ENCODE measurements around the gene SPX. TPM values are rescaled to one million over a fixed set of nuclear protein-coding genes. Genes with fewer than 3 reads are reported as not detected.

Gene SPX
- total and polyA plus RNA-seq, 2 of the 8 experiments (the other 6 are each of a cell fraction or from before 2014, with no cell fraction given), result 1.2 to 1.3 TPM

DNA sequence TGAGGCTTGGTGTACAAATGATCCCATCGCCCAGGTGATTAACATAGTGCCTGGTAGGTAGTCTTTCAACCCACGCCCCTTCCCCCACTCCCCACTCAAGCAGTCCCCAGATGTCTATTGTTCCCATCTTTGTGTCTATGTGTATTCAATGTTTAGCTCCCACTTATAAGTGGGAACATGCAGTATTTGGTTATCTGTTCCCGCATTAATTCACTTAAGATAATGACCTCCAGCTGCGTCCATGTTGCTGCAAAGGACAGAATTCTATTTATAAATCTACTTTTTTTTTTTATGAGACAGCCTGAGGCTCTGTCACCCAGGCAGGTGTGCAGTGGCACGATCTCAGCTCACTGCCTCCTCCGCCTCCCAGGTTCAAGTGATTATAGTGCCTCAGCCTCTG is 15.7 kb downstream of the SPX start:
- Histone ChIP-seq H3K56ac (replicated peaks; ENCODE audit: insufficient read length, low read depth, low read length) (no peak overlapping the region), H2BK5ac (ENCODE audit: low read depth, low read length) (no peak overlapping the region), H3K4ac (replicated peaks; ENCODE audit: insufficient read length, low read depth, low read length) (no peak overlapping the region), H4K20me1 (replicated peaks in 1 of 2; ENCODE audit: control insufficient read depth in 1 of 2, insufficient read depth in 2 of 2, low read length in 2 of 2) (no peaks in the 10 kb centered on the region), H3K9me3 (ENCODE audit: insufficient read depth in 2 of 2, low read depth in 1 of 2, low read length in 1 of 2) (no peaks in the 10 kb centered on the region), H4K8ac (ENCODE audit: extremely low read depth, insufficient read depth, low read length) (no peak overlapping the region), H2BK120ac (replicated peaks; ENCODE audit: low read depth, low read length) (no peak overlapping the region), H2AFZ (ENCODE audit: low read length) (no peak overlapping the region), H3K79me1 (ENCODE audit: low read depth, low read length) (no peaks in the 10 kb centered on the region; the same call in 1 of the 2 replicates), H2BK20ac (ENCODE audit: low read length) (no peak overlapping the region), H3K9ac (replicated peaks in 1 of 4; ENCODE audit: extremely low read depth in 1 of 4, low read depth in 3 of 4, low read length in 3 of 4) (no peak overlapping the region), H2BK15ac (ENCODE audit: low read length) (no peak overlapping the region), H4K91ac (replicated peaks; ENCODE audit: insufficient read length, low read length) (no peak overlapping the region), H3K36me3 (ENCODE audit: control insufficient read depth in 2 of 4, insufficient read depth in 4 of 4, low read length in 3 of 4) (no peaks in the 10 kb centered on the region), H3K14ac (ENCODE audit: insufficient read length) (no peak overlapping the region), H3K4me1 (replicated peaks in 1 of 4; ENCODE audit: control insufficient read depth in 3 of 4, insufficient read depth in 4 of 4, low read length in 3 of 4) (no peaks in the 10 kb centered on the region), H3K4me2 (ENCODE audit: insufficient read depth in 1 of 2, low read depth in 2 of 2, low read length in 2 of 2) (no peak overlapping the region), H3K18ac (ENCODE audit: extremely low read depth, low read length) (no peak overlapping the region), H3K23me2 (ENCODE audit: low read depth, low read length) (no peaks in the 10 kb centered on the region; the same call in 1 of the 2 replicates), H2BK12ac (ENCODE audit: low read depth, low read length) (no peak overlapping the region), H3K4me3 (ENCODE audit: extremely low read depth in 1 of 4, insufficient read depth in 2 of 4, low read depth in 3 of 4, low read length in 4 of 4) (no peak overlapping the region), H3K23ac (ENCODE audit: insufficient read length) (no peak overlapping the region), H2AK5ac (ENCODE audit: low read depth, low read length) (no peak overlapping the region), H3K79me2 (ENCODE audit: control insufficient read depth in 1 of 2, insufficient read depth in 2 of 2, low read length in 2 of 2) (no peaks in the 10 kb centered on the region), H3K27ac (ENCODE audit: low read depth, low read length) (no peak overlapping the region), H4K5ac (ENCODE audit: insufficient read length, low read depth, low read length) (no peak overlapping the region), H3K27me3 (replicated peaks in 1 of 4; ENCODE audit: control insufficient read depth in 3 of 4, extremely low read depth in 1 of 4, insufficient read depth in 3 of 4, low read length in 3 of 4) (no peaks in the 10 kb centered on the region)
- TF ChIP-seq POU5F1 (IDR thresholded peaks at IDR 0.05; ENCODE audit: low read depth, low read length), result no peak
- TF ChIP-seq HDAC6 (IDR thresholded peaks at IDR 0.05; ENCODE audit: low read depth, low read length), result no peak
- TF ChIP-seq KDM4A (IDR thresholded peaks at IDR 0.05; ENCODE audit: low read depth, low read length, severe bottlenecking), result no peak
- no peak for TF ChIP-seq KDM1A (IDR thresholded peaks at IDR 0.05; ENCODE audit: borderline replicate concordance, low read length)
- no peak for TF ChIP-seq ASH2L (IDR thresholded peaks at IDR 0.05; ENCODE audit: low read length)
- TF ChIP-seq CREB1 (IDR thresholded peaks at IDR 0.05), result no peak
- TF ChIP-seq, protein P1, sequence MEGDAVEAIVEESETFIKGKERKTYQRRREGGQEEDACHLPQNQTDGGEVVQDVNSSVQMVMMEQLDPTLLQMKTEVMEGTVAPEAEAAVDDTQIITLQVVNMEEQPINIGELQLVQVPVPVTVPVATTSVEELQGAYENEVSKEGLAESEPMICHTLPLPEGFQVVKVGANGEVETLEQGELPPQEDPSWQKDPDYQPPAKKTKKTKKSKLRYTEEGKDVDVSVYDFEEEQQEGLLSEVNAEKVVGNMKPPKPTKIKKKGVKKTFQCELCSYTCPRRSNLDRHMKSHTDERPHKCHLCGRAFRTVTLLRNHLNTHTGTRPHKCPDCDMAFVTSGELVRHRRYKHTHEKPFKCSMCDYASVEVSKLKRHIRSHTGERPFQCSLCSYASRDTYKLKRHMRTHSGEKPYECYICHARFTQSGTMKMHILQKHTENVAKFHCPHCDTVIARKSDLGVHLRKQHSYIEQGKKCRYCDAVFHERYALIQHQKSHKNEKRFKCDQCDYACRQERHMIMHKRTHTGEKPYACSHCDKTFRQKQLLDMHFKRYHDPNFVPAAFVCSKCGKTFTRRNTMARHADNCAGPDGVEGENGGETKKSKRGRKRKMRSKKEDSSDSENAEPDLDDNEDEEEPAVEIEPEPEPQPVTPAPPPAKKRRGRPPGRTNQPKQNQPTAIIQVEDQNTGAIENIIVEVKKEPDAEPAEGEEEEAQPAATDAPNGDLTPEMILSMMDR (IDR thresholded peaks at IDR 0.05; ENCODE audit: control extremely low read depth in 1 of 3, insufficient read depth in 1 of 3, low read depth in 1 of 3, low read length in 3 of 3), result no peak
- no peak for TF ChIP-seq JUND (IDR thresholded peaks at IDR 0.05; ENCODE audit: low read length)
- DNase-seq (ENCODE audit: low read depth in 1 of 2, low spot score in 2 of 2), result no peak
- WGBS, 2 experiments (ENCODE audit: extremely low coverage in 1 of 2, insufficient coverage in 1 of 2, insufficient read length in 1 of 2, insufficient replicate concordance in 2 of 2, low coverage in 1 of 2, low lambda C conversion rate in 2 of 2, missing lambda C conversion rate in 1 of 2), result 92% methylated on average over 6 of the region's 6 CpGs; no CpG with 5 or more reads in 1 of the 2 experiments
- ChIA-PET CTCF (ENCODE audit: partially characterized antibody) (interaction anchor here (0.6 to 2.2 kb wide), 3 partner anchors 10 to 154 kb away, joined by 3 to 7 read pairs (median 3); no protein-coding TSS in a partner anchor), POLR2A (ENCODE audit: partially characterized antibody) (interaction anchor here (0.6 to 1.5 kb wide), 2 partner anchors 14 to 20 kb away, joined by 3 to 4 read pairs; no protein-coding TSS in a partner anchor)
- FAIRE-seq, result no peak

Measured in H1 (cell line).